ENCODE data around the gene TSKU.
"Not testable (repeated sequence)": the region's sequence is repeated elsewhere in the genome, so short reads cannot be mapped to it uniquely, and the experiment has no call there.

Gene TSKU

DNA sequence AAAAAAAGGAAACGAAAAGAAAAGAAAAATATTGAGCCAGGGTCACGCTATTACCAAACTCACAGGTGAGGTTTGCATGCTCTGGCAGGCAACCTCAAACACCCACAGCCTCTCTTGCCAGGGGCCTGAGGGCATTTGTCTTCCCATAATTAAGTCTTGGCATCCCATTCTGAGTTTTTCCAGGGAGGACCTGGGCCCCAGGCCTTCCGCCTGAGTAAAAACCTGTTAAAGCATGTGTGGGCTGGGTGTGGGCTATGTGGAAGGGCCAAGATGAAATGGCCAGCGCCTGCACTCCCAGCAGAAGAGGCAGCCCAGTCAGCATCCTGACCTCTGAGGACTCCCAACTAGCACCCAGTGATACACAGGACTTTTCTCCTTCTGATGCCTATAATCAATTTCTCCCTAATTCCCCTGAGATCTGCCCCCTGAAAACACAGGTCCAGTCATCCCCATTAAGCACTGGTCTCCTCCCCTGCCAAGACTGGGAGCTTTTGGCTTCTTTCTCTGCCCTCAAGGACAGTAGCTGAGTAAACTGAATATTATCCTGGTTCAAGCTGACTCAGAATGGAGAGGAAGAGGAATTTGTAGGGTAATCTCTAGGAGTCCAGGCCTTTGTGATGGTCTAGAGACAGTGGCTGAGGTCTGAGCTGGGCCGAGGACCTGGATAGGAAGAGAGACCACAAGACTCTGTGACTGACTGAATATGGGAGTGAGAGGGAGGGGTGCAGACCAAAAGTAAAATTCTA lies 42.0 kb downstream of the TSKU start:
- no peak for DNase-seq (ENCODE audit: low spot score)

DNA sequence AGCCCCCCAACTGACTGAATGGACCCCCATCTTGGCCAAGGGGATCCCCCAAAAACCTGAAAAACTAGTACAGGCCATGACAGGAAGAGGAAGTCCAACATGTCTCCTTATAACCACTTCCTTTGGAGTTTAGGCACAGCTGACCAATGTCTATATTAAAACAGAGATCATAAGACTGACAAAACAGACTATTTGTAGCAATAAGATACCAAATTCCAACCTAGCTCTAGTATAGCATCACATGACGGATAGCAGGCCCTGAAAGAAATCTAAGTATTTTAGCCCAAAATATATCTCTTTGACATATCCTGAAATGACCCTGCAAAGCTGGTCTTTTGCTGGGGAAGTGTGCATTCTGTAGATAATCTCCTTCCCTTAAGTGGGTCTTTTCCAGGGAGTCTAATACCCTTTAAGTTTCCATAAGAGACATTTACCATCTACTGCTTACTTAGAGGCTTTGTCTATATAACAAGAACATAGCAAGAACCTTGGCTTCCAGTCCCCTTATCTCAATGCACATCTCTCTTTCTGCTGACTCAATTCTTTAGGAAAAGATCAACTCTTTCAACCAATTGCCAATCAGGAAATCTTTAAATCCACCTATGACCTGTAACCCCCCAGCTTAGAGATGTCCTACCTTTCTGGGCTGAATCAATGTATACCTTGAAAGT lies 42.7 kb downstream of the TSKU start:
- DNase-seq (ENCODE audit: low spot score): no peak

DNA sequence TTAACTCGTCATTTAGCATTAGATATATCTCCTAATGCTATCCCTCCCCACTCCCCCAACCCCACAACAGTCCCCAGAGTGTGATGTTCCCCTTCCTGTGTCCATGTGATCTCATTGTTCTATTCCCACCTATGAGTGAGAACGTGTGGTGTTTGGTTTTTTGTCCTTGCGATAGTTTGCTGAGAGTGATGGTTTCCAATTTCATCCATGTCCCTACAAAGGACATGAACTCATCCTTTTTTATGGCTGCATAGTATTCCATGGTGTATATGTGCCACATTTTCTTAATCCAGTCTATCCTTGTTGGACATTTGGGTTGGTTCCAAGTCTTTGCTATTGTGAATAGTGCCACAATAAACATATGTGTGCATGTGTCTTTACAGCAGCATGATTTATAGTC lies 43.4 kb downstream of the TSKU start:
- DNase-seq (ENCODE audit: low spot score): not testable (repeated sequence)

DNA sequence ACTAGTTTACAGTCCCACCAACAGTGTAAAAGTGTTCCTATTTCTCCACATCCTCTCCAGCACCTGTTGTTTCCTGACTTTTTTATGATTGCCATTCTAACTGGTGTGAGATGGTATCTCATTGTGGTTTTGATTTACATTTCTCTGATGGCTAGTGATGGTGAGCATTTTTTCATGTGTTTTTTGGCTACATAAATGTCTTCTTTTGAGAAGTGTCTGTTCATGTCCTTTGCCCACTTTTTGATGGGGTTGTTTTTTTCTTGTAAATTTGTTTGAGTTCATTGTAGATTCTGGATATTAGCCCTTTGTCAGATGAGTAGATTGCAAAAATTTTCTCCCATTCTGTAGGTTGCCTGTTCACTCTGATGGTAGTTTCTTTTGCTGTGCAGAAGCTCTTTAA lies 43.8 kb downstream of the TSKU start:
- DNase-seq (ENCODE audit: low spot score): not testable (repeated sequence)

DNA sequence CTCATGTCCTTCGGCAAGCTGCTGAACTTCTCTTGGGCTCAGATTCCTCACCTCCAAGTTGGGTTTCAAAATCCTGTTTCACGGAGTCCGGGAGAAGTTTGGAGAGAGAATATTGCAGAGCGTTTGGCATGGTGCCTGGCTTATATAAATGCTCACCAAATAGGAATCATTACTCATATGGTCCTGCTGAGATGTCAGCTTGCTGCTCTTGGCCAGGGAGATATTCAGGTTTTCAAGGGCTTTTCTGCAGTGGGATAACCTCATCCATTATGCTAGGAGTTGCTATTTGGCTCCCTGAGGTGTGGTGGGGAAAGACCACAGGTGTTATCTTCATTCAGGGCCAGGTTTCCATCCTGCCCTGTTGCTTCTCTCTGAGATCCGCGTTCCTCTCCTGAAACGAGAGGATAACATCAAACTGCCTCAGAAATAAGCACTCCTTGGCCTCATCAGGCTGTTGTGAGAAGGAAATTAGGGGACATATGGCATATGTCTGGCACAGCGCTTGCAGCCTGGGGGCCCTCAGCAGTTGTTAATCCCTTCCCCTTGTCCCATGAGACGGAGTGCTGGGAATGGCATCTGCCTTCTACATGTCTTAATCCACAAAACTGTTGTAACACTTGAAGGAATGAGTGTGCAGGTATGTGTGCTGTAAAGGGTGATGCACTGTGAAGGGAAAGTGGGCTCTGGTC lies 47.6 kb downstream of the TSKU start:
- no peak for DNase-seq (ENCODE audit: low spot score)

DNA sequence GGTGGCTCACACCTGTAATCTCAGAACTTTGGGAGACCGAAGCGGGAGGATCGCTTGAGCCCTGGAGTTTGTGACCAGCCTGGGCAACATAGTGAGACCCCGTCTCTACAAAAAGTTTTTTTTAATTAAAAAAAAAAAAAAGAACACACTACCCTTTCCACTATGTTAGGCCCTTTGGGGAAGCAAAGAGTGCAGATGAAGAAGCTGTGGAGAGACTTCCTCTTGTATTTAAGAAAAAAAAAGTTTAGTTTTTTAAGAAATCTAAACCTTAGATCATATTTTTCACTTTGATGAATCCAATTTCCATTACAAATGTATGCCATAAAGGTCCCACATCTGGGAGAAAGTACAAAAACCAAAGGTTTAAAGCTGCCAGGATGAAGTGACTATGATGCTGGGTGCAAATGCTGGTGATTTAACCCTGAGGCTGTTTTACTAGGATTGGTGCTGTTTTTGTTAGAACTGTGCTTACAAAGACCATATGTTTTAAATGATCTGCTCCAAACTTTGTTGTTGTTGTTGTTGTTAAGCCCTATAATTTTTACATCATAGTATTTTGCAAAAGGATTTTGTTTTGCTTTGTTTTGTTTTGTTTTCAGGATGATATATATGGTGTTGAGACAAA lies 48.6 kb downstream of the TSKU start:
- no peak for DNase-seq (ENCODE audit: low spot score)

DNA sequence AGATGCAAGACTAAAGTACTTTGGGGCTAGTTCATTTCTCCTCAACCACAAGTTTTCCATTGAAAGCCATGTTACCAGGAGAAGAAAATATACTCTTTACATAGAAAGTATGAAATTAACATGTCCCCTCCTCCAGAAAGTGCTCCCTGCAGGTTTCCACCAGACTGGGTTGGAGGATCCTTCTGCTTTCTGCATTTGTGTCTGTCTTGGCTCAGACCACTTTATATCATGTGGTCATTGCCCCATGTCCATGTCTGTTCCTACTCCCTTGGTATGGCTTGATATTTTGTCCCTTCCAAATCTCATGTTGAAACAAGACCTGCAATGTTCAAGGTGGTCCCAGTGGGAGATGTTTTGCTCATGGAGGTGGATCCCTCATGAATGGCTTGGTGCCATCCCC lies 49.2 kb downstream of the TSKU start:
- DNase-seq (ENCODE audit: low spot score): no peak

DNA sequence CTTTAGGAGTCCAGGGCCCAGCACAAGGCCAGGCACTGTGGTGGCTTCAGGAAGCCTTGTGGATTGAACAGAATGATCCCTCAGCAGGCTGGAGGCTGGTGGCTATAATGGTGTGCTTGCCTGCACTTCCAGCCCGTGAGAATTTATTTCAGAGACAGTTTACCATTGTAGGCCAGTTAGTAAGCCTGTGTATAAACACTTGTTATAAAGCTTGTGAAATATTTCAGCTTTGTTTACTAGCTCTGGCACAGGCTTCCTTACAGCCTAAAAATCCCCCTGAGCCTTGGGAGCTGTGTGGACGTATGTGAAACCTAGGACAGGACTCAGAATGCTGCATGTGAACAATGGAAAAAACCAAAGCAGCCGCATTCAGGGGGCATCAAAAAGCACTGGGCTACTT lies 51.0 kb downstream of the TSKU start:
- DNase-seq (ENCODE audit: low spot score): no peak

DNA sequence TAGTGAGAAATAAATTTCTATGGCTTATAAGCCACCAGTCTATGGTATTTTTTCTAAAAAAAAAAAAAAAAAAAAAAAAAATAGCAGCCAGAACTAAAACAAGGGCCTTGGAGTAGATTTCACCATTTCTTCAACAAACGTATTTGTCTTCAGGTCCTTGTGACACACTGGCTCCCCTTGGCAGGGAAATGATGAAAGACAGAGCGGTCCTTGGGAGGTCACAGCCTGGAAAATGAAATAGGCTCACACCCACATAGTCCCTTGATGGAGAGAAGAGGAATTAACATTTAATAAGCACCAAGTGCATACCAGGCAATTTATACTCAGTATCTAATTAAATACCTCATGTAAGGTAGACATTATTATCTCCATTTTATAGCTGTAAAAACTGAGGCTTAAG lies 51.9 kb downstream of the TSKU start:
- no peak for DNase-seq (ENCODE audit: low spot score)

DNA sequence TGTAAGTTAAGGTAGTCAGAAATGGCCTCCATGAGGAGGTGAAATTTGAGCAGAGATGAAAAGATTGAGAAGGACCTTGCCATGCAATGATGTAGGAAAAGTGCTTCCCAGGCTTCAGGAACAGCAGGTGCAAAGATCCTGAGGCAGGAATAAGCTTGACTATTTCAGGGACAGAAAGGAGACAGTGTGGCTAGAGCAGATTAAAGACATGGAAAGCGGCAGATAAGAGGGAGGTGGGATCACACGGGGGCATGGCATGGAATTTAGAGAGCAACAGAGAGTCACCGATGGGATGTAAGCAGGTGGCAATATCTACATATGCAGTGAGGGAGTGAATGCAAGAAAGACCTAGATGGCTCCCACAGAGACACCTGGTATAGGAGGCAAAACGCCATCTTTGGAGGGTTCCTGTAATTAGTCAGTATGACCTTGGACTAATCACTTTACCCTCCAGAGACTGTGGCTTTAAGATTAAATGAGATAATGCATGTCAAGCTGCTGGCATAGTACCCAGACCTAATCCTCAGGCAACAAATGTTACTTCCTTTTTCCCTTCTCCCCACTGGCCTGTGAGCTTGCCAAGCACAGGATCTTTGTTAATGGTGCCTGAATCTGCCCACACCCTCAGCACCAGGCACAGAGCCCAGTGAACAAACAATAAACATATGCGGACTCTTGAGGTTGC lies 52.9 kb downstream of the TSKU start:
- DNase-seq (ENCODE audit: low spot score): no peak

DNA sequence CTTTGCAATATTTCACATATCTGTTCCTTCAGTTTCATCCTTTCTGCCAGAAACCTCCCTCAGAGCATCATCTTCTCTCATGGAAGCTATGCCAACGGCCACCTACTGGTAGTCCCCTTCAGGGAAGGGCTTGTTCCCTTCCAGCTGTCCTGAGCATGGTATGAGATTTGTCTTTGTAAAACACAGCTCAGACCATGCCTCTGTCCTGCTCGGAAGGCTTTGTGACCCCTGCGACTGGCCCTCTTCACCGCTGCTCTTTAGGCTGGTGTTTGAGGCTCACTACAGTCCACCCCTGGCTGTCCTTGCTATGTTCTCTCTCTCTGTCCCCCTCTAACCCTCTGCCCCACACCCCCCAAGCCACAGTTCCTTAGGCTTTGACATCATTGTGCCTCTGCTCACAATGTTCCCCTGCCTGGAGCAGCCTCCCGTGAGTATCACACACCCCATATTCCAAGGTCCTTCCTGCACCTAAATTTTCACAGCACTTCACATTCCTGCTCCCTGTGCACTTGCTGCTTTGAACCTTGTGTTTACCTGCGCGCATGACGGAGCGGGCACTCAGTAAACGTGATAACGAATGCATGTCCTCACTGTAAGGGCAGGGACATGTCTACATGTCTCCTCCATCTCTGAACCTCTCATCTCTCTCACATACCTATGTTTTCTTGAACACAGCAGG lies 53.6 kb downstream of the TSKU start:
- no peak for DNase-seq (ENCODE audit: low spot score)

DNA sequence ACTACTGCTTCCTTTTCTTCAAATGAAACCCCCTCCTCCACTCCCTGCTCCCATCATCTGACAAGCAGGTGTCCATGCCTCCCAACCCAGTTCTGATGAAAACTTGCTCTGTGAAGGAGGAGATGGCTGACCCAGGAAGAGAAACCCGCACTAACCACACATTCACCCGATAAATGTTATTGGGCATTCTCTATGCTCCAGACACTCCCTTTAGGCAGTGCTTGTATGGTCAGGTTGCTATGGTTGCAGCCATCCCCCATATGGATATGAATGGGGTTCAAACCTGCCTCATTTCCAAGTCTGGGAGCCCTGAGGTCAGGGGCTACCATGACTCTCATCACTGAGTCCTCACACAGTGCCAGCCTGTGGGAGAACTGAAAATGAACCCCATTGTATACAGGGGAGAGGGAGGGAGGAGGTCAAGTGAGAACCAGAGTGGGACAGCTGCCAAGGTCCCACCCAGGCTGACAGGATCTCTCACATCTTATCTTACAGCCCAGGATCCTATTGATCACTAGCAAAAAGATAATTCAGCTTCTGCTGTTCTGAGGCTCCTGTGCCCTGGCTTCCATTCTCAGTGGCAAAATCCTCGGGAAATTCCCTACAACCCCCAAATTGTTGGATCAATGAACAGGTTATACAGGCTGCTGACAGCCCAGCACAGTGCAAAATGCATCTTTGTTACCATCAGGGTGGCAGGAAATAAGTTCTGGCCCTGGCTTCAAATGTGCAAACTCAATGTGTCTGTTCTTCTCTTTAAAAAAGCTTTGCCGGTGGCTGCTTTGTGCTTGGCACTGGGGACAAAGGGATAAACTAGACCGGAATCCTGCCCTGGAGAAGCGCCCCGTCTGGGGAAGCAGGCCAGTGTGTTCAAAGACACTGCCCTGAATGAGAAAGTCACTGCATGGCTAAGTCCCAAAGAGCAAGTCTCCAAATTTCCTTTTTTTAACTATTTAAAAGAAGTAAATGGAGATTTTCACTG lies 54.8 kb downstream of the TSKU start:
- DNase-seq (ENCODE audit: low spot score): no peak

DNA sequence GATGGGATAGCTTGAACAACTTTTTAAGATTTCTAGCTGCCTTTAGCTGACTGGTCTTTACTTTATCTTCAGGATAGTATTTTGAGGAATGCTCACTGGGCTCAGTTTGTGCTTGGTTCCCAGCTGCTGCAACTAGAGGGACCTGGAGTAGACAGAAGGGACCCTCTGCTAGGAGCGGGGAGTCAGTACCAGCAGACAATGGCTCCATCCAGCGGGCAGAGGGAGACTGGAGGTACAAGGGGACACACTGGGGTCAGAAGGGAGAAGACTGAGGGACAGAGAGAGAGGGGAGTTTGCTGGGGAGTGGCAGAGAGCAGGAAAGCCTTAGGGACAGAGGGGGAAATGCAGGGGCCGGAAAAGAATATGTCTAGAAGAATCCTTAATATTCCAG lies 55.5 kb downstream of the TSKU start:
- no peak for DNase-seq (ENCODE audit: low spot score)

DNA sequence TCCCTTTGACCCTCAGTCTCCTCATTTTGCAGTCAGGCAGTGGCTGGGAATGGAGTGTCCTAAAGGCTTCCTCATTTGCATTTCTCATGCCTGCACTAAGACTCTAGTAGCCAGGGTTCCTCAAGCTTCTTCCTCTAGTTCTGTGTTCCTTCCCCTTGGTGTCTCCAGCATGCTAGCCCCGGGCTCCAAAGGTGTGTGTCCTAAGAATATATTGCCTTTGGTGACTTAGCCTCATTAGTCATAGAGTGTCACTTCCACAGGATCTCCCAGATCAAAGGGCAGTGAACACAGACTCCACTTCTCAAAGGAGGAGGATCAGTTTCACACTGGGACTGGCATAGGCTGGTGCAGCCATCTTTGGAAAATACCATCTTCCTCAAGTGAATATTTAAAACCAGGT lies 56.2 kb downstream of the TSKU start:
- no peak for DNase-seq (ENCODE audit: low spot score)

DNA sequence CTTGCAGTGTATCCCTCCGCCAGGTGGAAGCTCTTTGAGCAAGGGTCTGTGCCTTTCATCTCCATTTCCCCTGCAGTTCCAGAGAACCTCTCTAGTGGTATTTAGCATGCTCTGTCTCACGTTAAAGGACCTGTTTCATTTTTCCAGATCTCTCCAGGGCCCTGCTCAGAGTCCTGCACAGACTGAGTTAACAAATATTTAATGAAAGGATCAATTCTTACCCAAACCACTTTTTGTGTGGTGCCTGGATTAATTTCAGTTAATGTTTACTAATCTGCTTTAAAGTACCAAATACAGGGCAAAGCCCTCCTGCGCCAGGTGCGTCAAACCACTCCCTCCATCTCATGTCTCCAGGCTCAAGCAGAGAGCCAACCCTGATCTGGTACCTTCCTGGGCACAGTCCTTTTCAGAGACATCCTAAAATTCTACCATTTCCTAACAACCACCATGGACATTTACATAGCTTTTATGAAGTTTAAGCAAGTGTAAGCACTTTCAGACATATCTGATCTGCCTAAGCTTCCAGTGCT lies 58.8 kb downstream of the TSKU start:
- no peak for DNase-seq (ENCODE audit: low spot score)

DNA sequence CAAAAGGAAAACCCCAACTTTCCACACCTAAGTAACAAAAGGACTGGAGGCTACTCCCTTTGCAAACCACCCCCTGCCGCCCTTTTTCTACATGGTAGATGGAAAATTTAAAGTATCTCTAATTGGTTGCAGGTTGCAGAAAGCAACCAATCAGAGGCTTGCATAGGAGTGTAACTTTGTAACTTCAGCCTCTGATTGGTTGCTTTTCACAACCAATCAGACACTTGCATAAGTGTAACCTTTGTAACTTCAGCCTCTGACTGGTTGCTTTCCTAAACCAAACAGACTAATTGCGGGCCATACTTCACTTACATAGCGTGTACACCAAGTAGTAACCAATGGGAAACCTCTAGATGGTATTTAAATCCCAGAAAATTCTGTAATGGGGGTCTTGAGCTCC lies 60.8 kb downstream of the TSKU start:
- no peak for DNase-seq (ENCODE audit: low spot score)

DNA sequence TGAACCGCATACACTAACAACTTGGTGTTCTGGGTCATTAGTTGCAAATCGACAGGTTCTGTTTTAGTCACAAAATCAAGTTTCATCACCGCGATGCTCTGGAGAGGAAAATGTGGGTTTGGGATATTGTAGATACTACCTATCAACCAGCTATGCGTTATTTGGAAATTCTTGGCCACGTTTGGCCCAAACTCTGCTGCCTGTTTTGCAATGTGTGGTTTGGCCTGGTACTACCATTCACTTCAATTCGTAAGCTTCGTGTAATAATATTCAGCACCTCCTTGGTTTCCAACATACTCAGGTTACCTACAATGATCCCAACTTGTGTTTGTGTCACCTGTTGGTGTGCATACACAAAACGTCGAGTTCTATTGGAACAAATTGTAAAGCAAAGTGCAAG lies 61.4 kb downstream of the TSKU start:
- no peak for DNase-seq (ENCODE audit: low spot score)

DNA sequence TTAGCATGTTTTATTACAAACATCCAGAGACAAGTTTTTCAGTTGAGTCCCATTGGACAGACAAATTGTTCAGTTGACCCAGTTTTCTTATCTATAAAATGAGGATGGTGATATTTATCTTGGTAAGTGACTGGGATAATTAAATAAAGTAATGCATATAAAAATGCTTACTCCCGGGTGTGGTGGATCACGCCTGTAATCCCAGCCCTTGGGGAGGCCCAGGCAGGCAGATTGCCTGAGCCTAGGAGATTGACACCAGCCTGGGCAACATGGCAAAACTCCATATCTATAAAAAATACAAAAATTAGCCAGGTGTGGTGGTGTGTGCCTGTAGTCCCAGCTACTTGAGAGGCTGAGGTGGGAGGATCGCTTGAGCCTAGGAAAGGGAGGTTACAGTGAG lies 61.9 kb downstream of the TSKU start:
- no peak for DNase-seq (ENCODE audit: low spot score)

DNA sequence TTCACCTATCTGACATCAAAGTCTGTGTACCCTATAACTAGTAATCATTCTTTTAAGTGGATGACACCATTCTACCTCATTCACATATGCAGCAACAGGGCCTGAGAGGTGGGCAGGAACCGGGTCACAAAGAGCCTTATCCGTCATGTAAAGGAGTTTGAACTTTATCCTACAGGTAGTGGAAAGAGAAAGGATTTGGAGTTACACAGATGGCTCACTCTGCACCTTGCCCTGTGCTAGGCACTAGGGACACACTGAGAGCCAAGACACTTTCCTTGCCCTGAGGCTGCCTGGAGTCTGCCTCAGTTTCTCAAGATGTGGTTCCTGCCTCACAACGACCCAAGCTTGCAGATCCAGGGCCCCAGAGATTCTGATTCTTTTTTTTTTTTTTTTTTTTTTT lies 63.3 kb downstream of the TSKU start:
- DNase-seq (ENCODE audit: low spot score): no peak

All from CD4-positive, alpha-beta T cell treated with Interleukin-15 for 4 hours (primary cell).